Measurements from ENCODE around the gene SETD2.

GRCh38 chr3:46979958-46980497, 183.9 kb downstream of the SETD2 start:
- no peak for TF ChIP-seq CREB1 (IDR thresholded peaks at IDR 0.05; ENCODE audit: low read depth)
- no peak; the same call in 1 of the 2 replicates for TF ChIP-seq MAX (IDR thresholded peaks at IDR 0.05)
- no peak for TF ChIP-seq FOXM1 (IDR thresholded peaks at IDR 0.05; ENCODE audit: borderline replicate concordance, low read depth)
- no peak for TF ChIP-seq TAF1 (IDR thresholded peaks at IDR 0.05; ENCODE audit: low read depth)
- no peak for TF ChIP-seq RAD21 (IDR thresholded peaks at IDR 0.05; ENCODE audit: low read depth)
- TF ChIP-seq EP300 (IDR thresholded peaks at IDR 0.05; ENCODE audit: borderline replicate concordance): no peak
